ENCODE measurements around the gene ALPI.

The ALPI gene

DNA sequence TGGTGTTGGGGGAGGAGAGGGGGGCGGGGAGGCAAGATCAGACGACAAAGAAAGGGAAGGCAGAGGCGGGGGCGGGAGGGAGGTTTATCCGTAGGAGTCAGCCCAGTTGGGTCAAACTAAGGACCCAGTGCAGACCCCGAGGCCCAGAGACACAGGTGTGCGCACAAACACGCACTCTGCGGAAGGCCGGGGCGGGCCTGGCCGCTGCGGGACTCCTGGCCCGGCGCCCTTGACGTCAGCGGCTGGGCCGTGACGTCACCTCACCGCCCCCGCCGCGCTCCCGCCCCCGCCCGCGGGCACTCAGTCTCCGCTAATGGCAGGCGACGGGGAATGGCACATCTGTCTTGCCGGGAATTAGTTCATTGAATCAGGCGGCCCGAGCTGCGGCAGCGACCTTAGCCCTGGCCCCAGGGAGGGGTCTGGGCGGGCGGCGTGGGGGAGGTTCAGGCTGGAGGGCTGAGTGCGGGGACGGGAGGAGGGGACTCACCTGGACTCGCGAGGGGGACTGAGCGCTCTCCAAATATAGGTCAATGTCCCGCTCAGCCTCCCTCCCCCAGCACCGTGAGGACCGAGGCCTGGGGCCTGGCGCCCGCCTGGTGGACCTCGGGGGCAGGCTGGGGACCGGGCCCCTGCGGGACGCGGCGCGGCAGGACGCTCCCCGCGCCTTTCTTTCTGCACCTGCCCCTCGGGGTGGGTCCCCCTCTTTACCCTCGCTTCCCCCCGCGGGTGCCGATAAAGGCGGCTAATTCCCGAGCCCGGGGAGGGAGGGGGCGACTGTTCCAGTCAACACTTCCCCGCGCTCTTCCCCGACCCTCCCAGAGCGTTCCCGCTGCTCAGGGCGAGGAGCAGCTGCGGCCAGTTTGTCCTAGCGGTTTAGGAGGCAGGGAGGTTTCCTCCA lies 47.2 kb downstream of the ALPI start:
- no peak for DNase-seq

DNA sequence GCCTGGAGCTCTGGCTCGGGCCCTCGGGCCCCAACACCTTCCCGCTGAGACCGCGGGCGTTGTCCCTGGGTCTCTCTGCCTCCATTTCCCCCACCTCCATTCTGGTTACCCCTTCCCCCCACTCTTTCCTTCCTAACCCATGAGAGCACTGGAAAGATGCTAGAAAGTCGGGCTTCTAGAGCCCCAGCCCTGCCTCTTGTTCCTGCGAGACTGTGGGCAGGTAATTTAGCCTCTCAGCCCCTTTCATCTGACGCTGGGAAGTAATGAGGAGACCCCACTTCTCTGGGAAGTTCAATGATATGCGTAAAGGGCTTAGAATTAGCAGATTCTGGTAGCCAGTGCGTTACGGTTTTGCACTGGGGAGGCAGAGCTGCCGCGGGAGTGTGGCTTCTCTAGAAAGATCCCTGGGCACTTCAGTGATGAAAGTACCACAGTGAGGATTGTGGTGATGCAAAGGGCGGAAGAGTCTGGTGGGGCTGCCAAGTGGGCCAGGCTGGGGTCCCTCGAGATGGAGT lies 47.9 kb downstream of the ALPI start:
- DNase-seq: no peak

DNA sequence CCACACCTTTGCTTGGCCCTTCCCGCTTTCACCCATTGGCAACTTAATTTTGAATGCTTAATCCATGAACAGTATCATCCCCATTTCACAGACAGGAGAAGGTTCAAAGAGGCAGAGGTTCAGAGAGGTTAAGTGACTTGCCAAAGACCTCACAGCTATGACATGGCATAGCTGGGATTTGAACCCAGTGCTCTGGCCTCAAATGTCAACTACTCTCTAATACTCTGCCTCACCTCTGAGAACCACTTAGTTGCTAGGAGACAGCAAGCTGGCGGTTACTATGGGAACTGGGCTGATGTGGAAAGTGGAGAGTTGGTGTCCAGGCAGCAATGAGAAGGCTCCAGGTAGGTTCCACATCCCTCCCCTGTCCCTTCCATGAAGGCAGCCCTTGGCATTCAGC lies 48.5 kb downstream of the ALPI start:
- DNase-seq: no peak

DNA sequence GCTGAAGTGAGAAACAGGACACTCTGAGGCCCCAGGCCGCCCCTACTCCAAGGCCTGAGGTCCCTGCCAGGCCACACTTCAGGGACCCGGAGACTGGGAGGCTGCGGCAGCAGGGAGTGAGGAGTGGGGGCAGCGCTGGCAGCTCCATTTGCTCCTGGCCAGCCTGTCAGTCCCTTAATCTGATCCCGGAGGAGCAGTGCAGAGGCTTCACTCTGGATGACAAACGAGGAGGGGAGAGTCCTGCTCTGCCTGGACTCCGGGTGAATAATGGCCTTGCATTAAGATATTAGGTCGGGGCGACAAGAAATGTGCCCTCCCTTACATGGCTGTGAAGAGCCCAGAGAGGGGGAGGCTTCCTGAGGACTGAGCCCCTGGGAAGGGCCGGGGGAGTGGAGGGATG lies 49.9 kb downstream of the ALPI start:
- no peak for DNase-seq

DNA sequence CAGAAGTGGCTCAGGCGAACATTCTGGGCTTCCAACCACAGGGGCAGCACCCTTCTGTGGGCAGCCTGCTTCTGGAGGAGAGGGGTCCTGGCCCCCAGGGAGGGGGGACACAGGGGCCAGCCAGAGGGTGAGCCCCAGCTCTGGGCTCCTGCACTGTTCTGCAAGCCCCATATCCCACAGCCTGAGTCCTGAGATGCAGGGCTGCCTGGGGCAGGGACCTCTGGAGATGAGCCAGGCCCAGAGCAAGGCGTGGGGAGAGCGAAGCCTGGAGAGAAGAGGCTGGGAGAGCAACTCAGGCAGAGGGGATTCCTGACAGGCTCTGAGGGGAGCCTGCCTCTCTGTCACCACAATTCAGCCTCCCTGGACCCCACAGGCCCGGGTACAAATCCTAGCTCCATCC lies 50.8 kb downstream of the ALPI start:
- no peak for DNase-seq

DNA sequence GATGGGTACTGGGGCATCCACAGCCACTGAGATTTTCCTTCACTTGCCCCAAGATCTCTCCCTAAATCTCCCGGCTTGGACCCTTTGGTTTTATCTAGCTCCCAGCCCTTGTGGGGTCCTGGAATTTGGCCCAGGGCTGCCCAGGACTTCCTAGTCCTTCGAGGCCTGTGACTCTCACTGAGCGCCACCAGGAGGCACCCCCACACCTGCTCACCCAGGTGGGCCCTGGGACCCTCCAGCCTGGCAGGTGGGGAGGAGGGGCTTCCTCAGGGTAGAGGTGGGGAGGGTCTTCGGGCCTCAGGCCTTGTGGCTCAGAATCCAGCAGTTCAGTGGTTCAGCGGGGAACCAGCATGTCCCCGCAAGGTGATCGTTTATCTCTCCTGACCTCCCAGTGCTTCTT lies 52.3 kb downstream of the ALPI start:
- no peak for DNase-seq

Measured in cortex of kidney (tissue), 1 donor.